Erythroblast (primary cell): ENCODE measurements around the gene ZCWPW2.

ENCODE experiments used
- GATA1 ChIP-seq: IDR thresholded peaks from 2 replicates; pipeline ENCODE4 v1.6.1; 2011; ENCODE audit warnings: low read depth, mild to moderate bottlenecking, control low read depth, low read length, moderate library complexity
- POLR2A ChIP-seq: IDR thresholded peaks from 2 replicates; pipeline ENCODE4 v1.6.1; 2011; ENCODE audit warnings: mild to moderate bottlenecking, low read length

GRCh38 chr3:28574036-28574435, 225.5 kb downstream of the ZCWPW2 start:
- TF ChIP-seq POLR2A = no peak
- no peak for TF ChIP-seq GATA1
